Measurements from ENCODE around the gene NEDD4. TPM values are rescaled to one million over a fixed set of nuclear protein-coding genes. Genes with fewer than 3 reads are reported as not detected.

Gene NEDD4
- total RNA-seq, 1 experiment from 2014 or later: 18.8 TPM

DNA sequence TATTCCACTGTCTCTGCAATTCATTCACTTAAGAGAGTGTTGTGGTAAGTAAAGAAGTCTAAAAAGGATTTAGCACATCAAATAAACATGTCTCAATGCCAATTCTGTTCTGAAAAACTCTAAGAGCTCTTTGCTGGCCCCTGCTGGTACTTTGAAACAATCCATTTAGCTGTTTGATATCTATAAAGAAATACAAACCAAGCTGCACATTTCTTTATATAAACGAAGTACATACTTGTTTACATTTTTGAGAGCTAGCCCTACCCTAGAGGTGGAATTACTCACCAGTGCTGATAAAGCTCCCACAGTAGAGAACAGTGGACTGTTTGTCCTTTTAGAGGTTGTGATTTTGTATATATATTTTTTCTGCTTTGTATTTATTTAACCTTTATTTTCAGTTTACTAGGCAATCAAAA lies 75.5 kb downstream of the NEDD4 start:
- intact Hi-C loops (cut with micrococcal nuclease; ENCODE audit: unreplicated experiment): no loop called here
- peaks cover 24% of the 10 kb centered on the region for H3K4me1 ChIP-seq (ENCODE audit: control insufficient read depth, insufficient read depth, low read length)
- POLR2A ChIA-PET: interaction anchor here (1.1 kb wide), 1 partner anchor 22 kb away, joined by 5 read pairs; no protein-coding TSS in a partner anchor
- TF ChIP-seq POLR2AphosphoS5 (IDR thresholded peaks at IDR 0.05; ENCODE audit: low read depth, low read length): peak; percentile 74; the same call in 1 of the 2 replicates
- TF ChIP-seq, protein P1, sequence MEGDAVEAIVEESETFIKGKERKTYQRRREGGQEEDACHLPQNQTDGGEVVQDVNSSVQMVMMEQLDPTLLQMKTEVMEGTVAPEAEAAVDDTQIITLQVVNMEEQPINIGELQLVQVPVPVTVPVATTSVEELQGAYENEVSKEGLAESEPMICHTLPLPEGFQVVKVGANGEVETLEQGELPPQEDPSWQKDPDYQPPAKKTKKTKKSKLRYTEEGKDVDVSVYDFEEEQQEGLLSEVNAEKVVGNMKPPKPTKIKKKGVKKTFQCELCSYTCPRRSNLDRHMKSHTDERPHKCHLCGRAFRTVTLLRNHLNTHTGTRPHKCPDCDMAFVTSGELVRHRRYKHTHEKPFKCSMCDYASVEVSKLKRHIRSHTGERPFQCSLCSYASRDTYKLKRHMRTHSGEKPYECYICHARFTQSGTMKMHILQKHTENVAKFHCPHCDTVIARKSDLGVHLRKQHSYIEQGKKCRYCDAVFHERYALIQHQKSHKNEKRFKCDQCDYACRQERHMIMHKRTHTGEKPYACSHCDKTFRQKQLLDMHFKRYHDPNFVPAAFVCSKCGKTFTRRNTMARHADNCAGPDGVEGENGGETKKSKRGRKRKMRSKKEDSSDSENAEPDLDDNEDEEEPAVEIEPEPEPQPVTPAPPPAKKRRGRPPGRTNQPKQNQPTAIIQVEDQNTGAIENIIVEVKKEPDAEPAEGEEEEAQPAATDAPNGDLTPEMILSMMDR (IDR thresholded peaks at IDR 0.05): peak; percentile 78; the same call in 1 of the 2 replicates
- TF ChIP-seq, protein P2, sequence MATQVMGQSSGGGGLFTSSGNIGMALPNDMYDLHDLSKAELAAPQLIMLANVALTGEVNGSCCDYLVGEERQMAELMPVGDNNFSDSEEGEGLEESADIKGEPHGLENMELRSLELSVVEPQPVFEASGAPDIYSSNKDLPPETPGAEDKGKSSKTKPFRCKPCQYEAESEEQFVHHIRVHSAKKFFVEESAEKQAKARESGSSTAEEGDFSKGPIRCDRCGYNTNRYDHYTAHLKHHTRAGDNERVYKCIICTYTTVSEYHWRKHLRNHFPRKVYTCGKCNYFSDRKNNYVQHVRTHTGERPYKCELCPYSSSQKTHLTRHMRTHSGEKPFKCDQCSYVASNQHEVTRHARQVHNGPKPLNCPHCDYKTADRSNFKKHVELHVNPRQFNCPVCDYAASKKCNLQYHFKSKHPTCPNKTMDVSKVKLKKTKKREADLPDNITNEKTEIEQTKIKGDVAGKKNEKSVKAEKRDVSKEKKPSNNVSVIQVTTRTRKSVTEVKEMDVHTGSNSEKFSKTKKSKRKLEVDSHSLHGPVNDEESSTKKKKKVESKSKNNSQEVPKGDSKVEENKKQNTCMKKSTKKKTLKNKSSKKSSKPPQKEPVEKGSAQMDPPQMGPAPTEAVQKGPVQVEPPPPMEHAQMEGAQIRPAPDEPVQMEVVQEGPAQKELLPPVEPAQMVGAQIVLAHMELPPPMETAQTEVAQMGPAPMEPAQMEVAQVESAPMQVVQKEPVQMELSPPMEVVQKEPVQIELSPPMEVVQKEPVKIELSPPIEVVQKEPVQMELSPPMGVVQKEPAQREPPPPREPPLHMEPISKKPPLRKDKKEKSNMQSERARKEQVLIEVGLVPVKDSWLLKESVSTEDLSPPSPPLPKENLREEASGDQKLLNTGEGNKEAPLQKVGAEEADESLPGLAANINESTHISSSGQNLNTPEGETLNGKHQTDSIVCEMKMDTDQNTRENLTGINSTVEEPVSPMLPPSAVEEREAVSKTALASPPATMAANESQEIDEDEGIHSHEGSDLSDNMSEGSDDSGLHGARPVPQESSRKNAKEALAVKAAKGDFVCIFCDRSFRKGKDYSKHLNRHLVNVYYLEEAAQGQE (IDR thresholded peaks at IDR 0.05; ENCODE audit: insufficient read depth in 1 of 2, low read depth in 2 of 2, low read length in 1 of 2): no peak
- 0 out of 2 replicates have a peak, but pooled peaks have one; percentile 36 for TF ChIP-seq TCF7L2 (IDR thresholded peaks at IDR 0.05; ENCODE audit: low read depth, low read length)
- TF ChIP-seq SIN3A (IDR thresholded peaks at IDR 0.05; ENCODE audit: borderline replicate concordance, insufficient read depth, low read depth, low read length): no peak; the same call in 1 of the 2 replicates
- H3K27me3 ChIP-seq (ENCODE audit: control insufficient read depth, insufficient read depth, low read length): no peaks in the 10 kb centered on the region
- in situ Hi-C loops (cut with HindIII; ENCODE audit: low pct_unique_long_range_greater_than_20kb, low sequenced_read_pairs): no loop called here
- no peaks in the 10 kb centered on the region; the same call in 1 of the 2 replicates for H3K36me3 ChIP-seq (ENCODE audit: control insufficient read depth, insufficient read depth, low read length)
- DNase-seq (ENCODE audit: low read depth, low spot score) (peak; percentile 86), ATAC-seq (peak; percentile 98)
- CTCF ChIA-PET: interaction anchor here (0.5 to 0.8 kb wide), 7 partner anchors 19 to 172 kb away, joined by 3 to 10 read pairs (median 4); no protein-coding TSS in a partner anchor
- H3K9me3 ChIP-seq (ENCODE audit: control insufficient read depth, insufficient read depth, low read depth, low read length): no peaks in the 10 kb centered on the region
- BruUV-seq (replicated peaks): no TSS peak
- no peak overlapping the region for H3K4me3 ChIP-seq (ENCODE audit: low read depth in 2 of 2, low read length in 2 of 2)
- H3K27ac ChIP-seq (ENCODE audit: low read length): peak overlapping the region; percentile 76

DNA sequence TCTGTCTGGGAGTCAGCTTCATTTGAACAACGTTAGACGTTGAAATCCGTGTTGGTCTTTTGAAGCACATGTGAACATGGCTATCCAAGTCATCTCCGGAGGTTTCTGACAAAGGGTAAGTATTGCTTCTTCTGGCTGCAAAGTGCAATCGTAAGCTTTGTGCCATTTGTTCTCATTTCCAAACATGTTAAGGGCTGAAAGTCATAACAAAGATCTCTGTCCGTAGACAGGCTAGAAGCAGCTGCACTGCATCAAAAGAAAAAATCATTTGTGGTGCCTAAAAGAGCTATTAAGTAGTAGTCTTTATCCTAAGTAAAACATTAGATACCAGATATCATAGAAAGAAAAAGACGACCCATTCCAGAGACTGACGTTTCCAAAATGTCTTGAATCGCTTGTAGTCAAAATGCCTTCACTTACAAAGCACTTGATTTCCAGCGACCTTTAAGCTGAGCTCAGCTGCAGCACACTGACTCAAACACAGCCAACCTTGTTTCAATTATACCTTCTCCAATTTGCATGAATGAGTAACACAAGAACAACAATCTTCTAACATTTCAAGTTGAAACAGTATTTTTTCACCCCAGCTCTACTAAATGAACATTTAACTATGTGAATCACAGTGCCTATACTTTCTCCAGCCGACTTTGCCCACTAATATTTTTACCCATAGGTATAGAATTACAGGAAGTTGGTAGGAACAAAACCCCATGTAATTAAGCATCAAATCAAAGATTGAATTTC lies 76.6 kb downstream of the NEDD4 start:
- in situ Hi-C loops (cut with HindIII; ENCODE audit: low pct_unique_long_range_greater_than_20kb, low sequenced_read_pairs): no loop called here

More for the DNA sequence above, 76.6 kb downstream of the NEDD4 start:
- CTCF ChIA-PET: interaction anchor here (0.5 to 2.7 kb wide), 3 partner anchors 19 to 271 kb away, joined by 3 to 13 read pairs (median 4); no protein-coding TSS in a partner anchor
- peaks cover 24% of the 10 kb centered on the region for H3K4me1 ChIP-seq (ENCODE audit: control insufficient read depth, insufficient read depth, low read length)
- TF ChIP-seq, protein P2 (IDR thresholded peaks at IDR 0.05; ENCODE audit: insufficient read depth in 1 of 2, low read depth in 2 of 2, low read length in 1 of 2): no peak
- TF ChIP-seq TCF7L2 (IDR thresholded peaks at IDR 0.05; ENCODE audit: low read depth, low read length) (no peak), SIN3A (IDR thresholded peaks at IDR 0.05; ENCODE audit: borderline replicate concordance, insufficient read depth, low read depth, low read length) (no peak), POLR2AphosphoS5 (IDR thresholded peaks at IDR 0.05; ENCODE audit: low read depth, low read length) (no peak)
- TF ChIP-seq, protein P1 (IDR thresholded peaks at IDR 0.05): no peak
- no peak for DNase-seq (ENCODE audit: low read depth, low spot score)
- ATAC-seq: no peak; the same call in 1 of the 2 replicates
- H3K36me3 ChIP-seq (ENCODE audit: control insufficient read depth, insufficient read depth, low read length): no peaks in the 10 kb centered on the region; the same call in 1 of the 2 replicates
- peak overlapping the region; percentile 21 to 44 for H3K4me3 ChIP-seq (ENCODE audit: low read depth in 2 of 2, low read length in 2 of 2)
- no peaks in the 10 kb centered on the region for H3K27me3 ChIP-seq (ENCODE audit: control insufficient read depth, insufficient read depth, low read length)
- H3K27ac ChIP-seq (ENCODE audit: low read length): peak overlapping the region; percentile 76
- intact Hi-C loops (cut with micrococcal nuclease; ENCODE audit: unreplicated experiment): no loop called here
- no peaks in the 10 kb centered on the region for H3K9me3 ChIP-seq (ENCODE audit: control insufficient read depth, insufficient read depth, low read depth, low read length)
- no TSS peak for BruUV-seq (replicated peaks)
- POLR2A ChIA-PET: no interaction called here

Measured in Panc1 (cell line).